K562 (cell line): Measurements from ENCODE around the gene LETM1. TPM values are rescaled to one million over a fixed set of nuclear protein-coding genes. Genes with fewer than 3 reads are reported as not detected.

ENCODE experiments used
- ATAC-seq: fragments of 200-7000 bp; cut with Tn5 transposase; 3 replicates; pipeline ENCODE4 v1.9.1; 2020; ENCODE audit warnings: moderate library complexity
- BruUV-seq: library from RNA; stranded (reverse); fragments of 400-500 nt; replicated peaks from 2 replicates; lab custom pipeline; 2021; lab: Mats Ljungman, UMichigan
- CTCF ChIA-PET: fragments of 300-600 bp; formaldehyde crosslinking; extraction: SDS; loops from one replicate; lab custom pipeline; 2021; ENCODE audit warnings: low intra/inter-chr PET ratio; lab: Yijun Ruan, JAX
- POLR2A ChIA-PET: fragments of 300-600, 350-650 bp; sonication (Branson Sonifier 250); formaldehyde crosslinking; extraction: SDS; loops from one replicate; lab custom pipeline; 2021; ENCODE audit warnings: antibody characterized with exemption, inconsistent platforms; lab: Yijun Ruan, JAX
- DNase-seq, 4 experiments: peaks; one replicate each; pipeline versions ENCODE4 v3.0.0 to v3.0.0-alpha.2; 2011 to 2018; ENCODE audit warnings: low spot score in 3 of 4, mixed read lengths in 3 of 4; ENCODE audit errors: extremely low read depth in 1 of 4
- FAIRE-seq: peaks from 2 replicates; lab custom pipeline; 2011; peaks lifted over from hg19 to GRCh38; lab: Jason Lieb, UNC
- H2AFZ ChIP-seq: 2 replicates; pipeline ENCODE4 v1.6.0; 2011; ENCODE audit warnings: low read depth, low read length, control low read depth, inconsistent platforms
- H3K27ac ChIP-seq: fragments of 200-600 bp; 3 replicates; pipeline ENCODE4 v1.8.0; 2011; ENCODE audit warnings: low read depth, mild to moderate bottlenecking, control low read depth, inconsistent platforms, low read length, moderate library complexity, mixed read lengths; ENCODE audit errors: extremely low read depth
- H3K27me3 ChIP-seq, 2 experiments: fragments of 300-600 bp in 1 of 2; 2 replicates in 1 of 2; 3 replicates in 1 of 2; pipeline versions ENCODE4 v1.6.0 to v1.8.0; 2011; ENCODE audit warnings: inconsistent platforms in 2 of 2, low read length in 2 of 2, mild to moderate bottlenecking in 1 of 2, mixed read lengths in 1 of 2, moderate library complexity in 1 of 2; ENCODE audit not compliant: control insufficient read depth in 2 of 2, insufficient read depth in 2 of 2
- H3K36me3 ChIP-seq: fragments of 300-600 bp; 3 replicates; pipeline ENCODE4 v1.8.0; 2011; ENCODE audit warnings: mild to moderate bottlenecking, low read length, inconsistent platforms; ENCODE audit not compliant: control insufficient read depth, insufficient read depth
- H3K4me1 ChIP-seq, 2 experiments: fragments of 200-600 bp in 1 of 2; replicated peaks in 1 of 2; 2 replicates in 1 of 2; 3 replicates in 1 of 2; pipeline versions ENCODE4 v1.5.1 to v1.8.0; 2011; ENCODE audit warnings: inconsistent platforms in 2 of 2, low read length in 2 of 2, mild to moderate bottlenecking in 1 of 2, mixed read lengths in 1 of 2, moderate library complexity in 1 of 2; ENCODE audit not compliant: control insufficient read depth in 2 of 2, insufficient read depth in 2 of 2
- H3K4me2 ChIP-seq: 2 replicates; pipeline ENCODE4 v1.6.1; 2011; ENCODE audit warnings: low read length, control low read depth, inconsistent platforms, mixed read lengths; ENCODE audit not compliant: insufficient read depth
- H3K4me3 ChIP-seq: fragments of 200-600 bp; sonication (generic), shearing (Covaris generic); 2 replicates; pipeline ENCODE4 v1.5.1; 2016; ENCODE audit warnings: control low read depth, inconsistent platforms
- H3K79me2 ChIP-seq: fragments of 200-600 bp; 3 replicates; pipeline ENCODE4 v1.8.0; 2011; ENCODE audit warnings: low read length, inconsistent platforms; ENCODE audit not compliant: control insufficient read depth, insufficient read depth
- H3K9ac ChIP-seq, 2 experiments: 2 replicates each; pipeline versions ENCODE4 v1.6.0 to v1.6.1; 2011; ENCODE audit warnings: low read depth in 2 of 2, low read length in 2 of 2, control low read depth in 1 of 2, inconsistent platforms in 1 of 2, mild to moderate bottlenecking in 1 of 2, mixed read lengths in 1 of 2; ENCODE audit not compliant: insufficient read depth in 1 of 2
- H3K9me1 ChIP-seq: one replicate; pipeline ENCODE4 v1.6.0; 2011; ENCODE audit warnings: inconsistent platforms, mild to moderate bottlenecking, low read length, moderate library complexity; ENCODE audit not compliant: control insufficient read depth, insufficient read depth
- H3K9me3 ChIP-seq: replicated peaks from 2 replicates; pipeline ENCODE4 v1.5.1; 2011; ENCODE audit warnings: low read depth, low read length, inconsistent platforms; ENCODE audit not compliant: control insufficient read depth, insufficient read depth
- H4K20me1 ChIP-seq: replicated peaks from 2 replicates; pipeline ENCODE4 v1.6.1; 2011; ENCODE audit warnings: low read length, inconsistent platforms, mixed read lengths; ENCODE audit not compliant: control insufficient read depth, insufficient read depth
- BRF1 ChIP-seq: IDR thresholded peaks from 3 replicates; pipeline ENCODE4 v1.6.1; 2011; ENCODE audit warnings: borderline replicate concordance, mild to moderate bottlenecking; ENCODE audit not compliant: insufficient read length; ENCODE audit errors: extremely low read depth
- CTCF ChIP-seq, 3 experiments: IDR thresholded peaks in 2 of 3; conservative IDR thresholded peaks in 1 of 3; 2 replicates each; pipeline ENCODE4 v1.5.1; 2011 to 2012; ENCODE audit warnings: low read length in 3 of 3, mild to moderate bottlenecking in 3 of 3, control low read depth in 2 of 3, improper control_type of control experiment in 1 of 3, inconsistent platforms in 1 of 3, low read depth in 1 of 3, mixed read lengths in 1 of 3, moderate library complexity in 1 of 3; ENCODE audit not compliant: insufficient read depth in 2 of 3
- PHF20 ChIP-seq: fragments of 450-650 bp; IDR thresholded peaks from 2 replicates; pipeline ENCODE4 v1.6.1; 2018; ENCODE audit not compliant: partially characterized antibody
- REST ChIP-seq, 2 experiments: fragments of 450-650 bp; formaldehyde crosslinking in 1 of 2; IDR thresholded peaks; 2 replicates each; pipeline versions ENCODE4 v1.4.0 to v1.6.1; 2014 to 2020; ENCODE audit warnings: mild to moderate bottlenecking in 2 of 2, borderline replicate concordance in 1 of 2, low read depth in 1 of 2
- TRIM28 ChIP-seq: fragments of 450-650 bp; IDR thresholded peaks from 2 replicates; pipeline ENCODE4 v1.6.1; 2017
- U2AF1 ChIP-seq: fragments of 200-400 bp; formaldehyde crosslinking; optimal IDR thresholded peaks from 2 replicates; pipeline ENCODE3; 2017; ENCODE audit warnings: mild to moderate bottlenecking, low read depth, low read length, moderate library complexity
- UBTF ChIP-seq, 2 experiments: IDR thresholded peaks; 2 replicates each; pipeline ENCODE4 v1.6.1; 2012; ENCODE audit warnings: improper control_type of control experiment in 2 of 2, low read depth in 2 of 2, low read length in 2 of 2, borderline replicate concordance in 1 of 2
- ZC3H8 ChIP-seq: fragments of 450-650 bp; IDR thresholded peaks from 2 replicates; pipeline ENCODE4 v1.6.1; 2017
- ZNF586 ChIP-seq: fragments of 450-650 bp; formaldehyde crosslinking; conservative IDR thresholded peaks from 2 replicates; pipeline ENCODE4 v1.4.0; 2020; ENCODE audit warnings: mild to moderate bottlenecking, moderate library complexity
- WGBS: fragments of 100-300 bp; shearing (Covaris generic); methylation state at CpG from one replicate; pipeline ENCODE4 v1.1.6; 2016; ENCODE audit warnings: low coverage, mixed read lengths; ENCODE audit not compliant: insufficient coverage; ENCODE audit errors: missing lambda C conversion rate; 5-methylcytosine and 5-hydroxymethylcytosine counted together
- in situ Hi-C: fragments of 300-500 bp; cut with MboI; formaldehyde crosslinking; loops from 4 replicates; pipeline ENCODE4 v1.15.0; 2018; ENCODE audit warnings: inconsistent platforms, mixed read lengths
- intact Hi-C: fragments of 100-400 bp; cut with micrococcal nuclease; formaldehyde crosslinking; loops from 2 replicates; pipeline ENCODE4 v1.14.2; 2022
- polyA plus RNA-seq, 8 experiments: library from polyadenylated mRNA; depleted of rRNA in 4 of 8; stranded (reverse) in 5 of 8; unstranded in 3 of 8; fragments of >200 nt; fragmentation: Nextera tagmentation in 2 of 8; fragmentation: Illumina TruSeq in 1 of 8; extraction: Ambion mirVana in 2 of 8; extraction: Trizol in 1 of 8; gene quantifications; 2 replicates each; pipeline versions ENCODE4 v1.2.1 to v1.2.3, GENCODE V29; 2011 to 2014; ENCODE audit warnings: inconsistent platforms in 1 of 8, missing spikeins in 1 of 8
- total RNA-seq, 7 experiments: library from RNA; depleted of rRNA in 6 of 7; stranded (reverse); fragments of >200 nt in 6 of 7; fragmentation: Illumina TruSeq in 2 of 7; extraction: Trizol in 2 of 7; gene quantifications; 2 replicates each; pipeline versions ENCODE4 v1.2.1 to v1.2.3, GENCODE V29; 2011 to 2021; ENCODE audit warnings: low replicate concordance in 1 of 7

LETM1 gene
- total and polyA plus RNA-seq, 9 of the 15 experiments (the other 6 are each of a cell fraction or from before 2014, with no cell fraction given) = 3.9 to 109 (median 35.0) TPM

- H3K9me3 ChIP-seq = no peaks in the 10 kb centered on the region
- no peaks in the 10 kb centered on the region for H4K20me1 ChIP-seq
- FAIRE-seq = no peak
- DNase-seq = no peak
- H3K79me2 ChIP-seq = peaks cover 37% of the 10 kb centered on the region
- intact Hi-C loops = no loop called here
- H3K27me3 ChIP-seq = no peaks in the 10 kb centered on the region
- H3K4me2 ChIP-seq = no peak overlapping the region
- peaks cover 23 to 60% of the 10 kb centered on the region in 2 experiments for H3K4me1 ChIP-seq
- H2AFZ ChIP-seq = no peak overlapping the region
- no peaks in the 10 kb centered on the region for H3K9me1 ChIP-seq
- H3K36me3 ChIP-seq = no peaks in the 10 kb centered on the region; the same call in 2 of the 3 replicates
- in situ Hi-C loops = no loop called here
- BruUV-seq = no TSS peak
- no peak for ATAC-seq
- POLR2A ChIA-PET = interaction anchor here (0.6 to 4.3 kb wide), 5 partner anchors 8 to 13 kb away, joined by 3 to 17 read pairs (median 4); partner anchors contain the start of gene NSD2
- no peak overlapping the region for H3K27ac ChIP-seq
- WGBS = 20% methylated on average over 1 of the region's 1 CpG
- CTCF ChIA-PET = interaction anchor here (1.0 to 2.1 kb wide), 2 partner anchors 12 to 40 kb away, joined by 6 to 15 read pairs; partner anchors contain the start of gene NSD2
- H3K4me3 ChIP-seq = no peak overlapping the region
- H3K9ac ChIP-seq = peak overlapping the region in 1 of 2 experiments; percentile 26; a peak in 1 of 4 replicates
- TF ChIP-seq PHF20 = no peak
- TF ChIP-seq REST (IDR thresholded peaks at IDR 0.05; ENCODE audit: borderline replicate concordance) = peak; percentile 27; the same call in 1 of the 2 replicates
- no peak for TF ChIP-seq REST (CRISPR knock-in tag; IDR thresholded peaks at IDR 0.05; ENCODE audit: low read depth)
- no peak for TF ChIP-seq ZC3H8
- no peak for TF ChIP-seq UBTF (IDR thresholded peaks at IDR 0.05; ENCODE audit: borderline replicate concordance in 1 of 2, low read depth in 2 of 2, low read length in 2 of 2)
- TF ChIP-seq TRIM28 = no peak
- TF ChIP-seq ZNF586 (CRISPR knock-in tag) = no peak
- TF ChIP-seq U2AF1 = no peak
- no peak for TF ChIP-seq BRF1
- peak in 1 of 3 experiments; percentile 36; a peak in 2 of 6 replicates for TF ChIP-seq CTCF (IDR thresholded peaks at IDR 0.05 in 2 of 3, conservative IDR thresholded peaks at IDR 0.05 in 1 of 3; ENCODE audit: insufficient read depth in 2 of 3, low read depth in 1 of 3, low read length in 3 of 3)
These were observed 3.4 kb upstream of the LETM1 start for GRCh38 chr4:1859389-1859753.
